K562 (cell line): ENCODE results near the gene FOXO4. TPM values are rescaled to one million over a fixed set of nuclear protein-coding genes. Genes with fewer than 3 reads are reported as not detected.

Experiments used
- ATF7 ChIP-seq: fragments of 450-650 bp; IDR thresholded peaks from 2 replicates; pipeline ENCODE4 v1.7.1; 2014; ENCODE audit warnings: mild to moderate bottlenecking, moderate library complexity
- DPF2 ChIP-seq: fragments of 450-650 bp; IDR thresholded peaks from 2 replicates; pipeline ENCODE4 v1.6.1; 2016
- HNRNPL ChIP-seq: fragments of 200-400 bp; formaldehyde crosslinking; IDR thresholded peaks from 2 replicates; pipeline ENCODE4 v1.6.1; 2017; ENCODE audit warnings: low read depth, mild to moderate bottlenecking, low read length
- MBD1 ChIP-seq: fragments of 250-450 bp; sonication (Bioruptor Pico); IDR thresholded peaks from 2 replicates; pipeline ENCODE4 v1.8.0; 2022; ENCODE audit warnings: inconsistent platforms
- MXD1 ChIP-seq: fragments of 250-450 bp; sonication (Bioruptor Pico); IDR thresholded peaks from 2 replicates; pipeline ENCODE4 v1.8.0; 2021; ENCODE audit warnings: borderline replicate concordance, mild to moderate bottlenecking, moderate library complexity; ENCODE audit not compliant: poor library complexity, severe bottlenecking
- NR2C2 ChIP-seq, 2 experiments: fragments of 200-800 bp in 1 of 2; sonication (Bioruptor generic) in 1 of 2; sonication (generic) in 1 of 2; formaldehyde crosslinking in 1 of 2; IDR thresholded peaks; 2 replicates each; pipeline versions ENCODE4 v1.6.1 to v1.8.0; 2016 to 2022; ENCODE audit warnings: mild to moderate bottlenecking in 1 of 2, missing compliant biosample characterization in 1 of 2, missing genetic modification characterization in 1 of 2, missing genetic modification reagents in 1 of 2
- POLR2A ChIP-seq: fragments of 450-650 bp; conservative IDR thresholded peaks from 2 replicates; pipeline ENCODE4 v1.6.1; 2016
- POU5F1 ChIP-seq: fragments of 150-350 bp; IDR thresholded peaks from 2 replicates; pipeline ENCODE4 v1.6.1; 2014; ENCODE audit warnings: borderline replicate concordance, low read length, low read depth, mild to moderate bottlenecking; ENCODE audit not compliant: partially characterized antibody
- RHOXF2B ChIP-seq: fragments of 250-450 bp; sonication (Bioruptor Pico); conservative IDR thresholded peaks from 2 replicates; pipeline ENCODE4 v1.5.1; 2021
- TRIM24 ChIP-seq, 2 experiments: fragments of 450-650 bp; IDR thresholded peaks; 2 replicates each; pipeline ENCODE4 v1.6.1; 2016
- XRCC4 ChIP-seq: IDR thresholded peaks from one replicate; pipeline ENCODE4 v1.6.1; 2011; ENCODE audit not compliant: insufficient read depth, insufficient read length; ENCODE audit errors: extremely low read depth
- ZBTB26 ChIP-seq: fragments of 450-650 bp; formaldehyde crosslinking; IDR thresholded peaks from 2 replicates; pipeline ENCODE4 v1.4.0; 2022; ENCODE audit warnings: missing genetic modification characterization
- ZBTB40 ChIP-seq, 2 experiments: fragments of 450-650 bp in 1 of 2; sonication (generic) in 1 of 2; formaldehyde crosslinking in 1 of 2; IDR thresholded peaks; 2 replicates each; pipeline versions ENCODE4 v1.7.1 to v1.9.0; 2016 to 2022; ENCODE audit warnings: inconsistent platforms in 1 of 2, mild to moderate bottlenecking in 1 of 2, missing genetic modification reagents in 1 of 2
- ZNF695 ChIP-seq: fragments of 450-650 bp; formaldehyde crosslinking; IDR thresholded peaks from 2 replicates; pipeline ENCODE4 v1.4.0; 2020; ENCODE audit warnings: mild to moderate bottlenecking, moderate library complexity
- ZNF717 ChIP-seq: fragments of 250-450 bp; sonication (Bioruptor Pico); IDR thresholded peaks from 2 replicates; pipeline ENCODE4 v1.5.0; 2021
- polyA plus RNA-seq, 8 experiments: library from polyadenylated mRNA; depleted of rRNA in 4 of 8; stranded (reverse) in 5 of 8; unstranded in 3 of 8; fragments of >200 nt; fragmentation: Nextera tagmentation in 2 of 8; fragmentation: Illumina TruSeq in 1 of 8; extraction: Ambion mirVana in 2 of 8; extraction: Trizol in 1 of 8; gene quantifications; 2 replicates each; pipeline versions ENCODE4 v1.2.1 to v1.2.3, GENCODE V29; 2011 to 2014; ENCODE audit warnings: inconsistent platforms in 1 of 8, missing spikeins in 1 of 8
- total RNA-seq, 7 experiments: library from RNA; depleted of rRNA in 6 of 7; stranded (reverse); fragments of >200 nt in 6 of 7; fragmentation: Illumina TruSeq in 2 of 7; extraction: Trizol in 2 of 7; gene quantifications; 2 replicates each; pipeline versions ENCODE4 v1.2.1 to v1.2.3, GENCODE V29; 2011 to 2021; ENCODE audit warnings: low replicate concordance in 1 of 7

Gene FOXO4
- total and polyA plus RNA-seq, 9 of the 15 experiments (the other 6 are each of a cell fraction or from before 2014, with no cell fraction given) = 0.13 to 26.6 (median 8.5) TPM

GRCh38 chrX:71103110-71103983 lies 7.7 kb downstream of the FOXO4 start (continued):
- TF ChIP-seq ZBTB40 (IDR thresholded peaks at IDR 0.05) = no peak
- no peak for TF ChIP-seq ZBTB40 (CRISPR knock-in tag; IDR thresholded peaks at IDR 0.05)
- TF ChIP-seq ZNF695 (CRISPR knock-in tag) = no peak
- no peak for TF ChIP-seq HNRNPL
- no peak for TF ChIP-seq ZNF717 (CRISPR knock-in tag)
- no peak for TF ChIP-seq POU5F1
- TF ChIP-seq RHOXF2B (CRISPR knock-in tag) = no peak
- TF ChIP-seq POLR2A = peak; percentile 76
- TF ChIP-seq XRCC4 = no peak
- TF ChIP-seq NR2C2 (CRISPR knock-in tag; IDR thresholded peaks at IDR 0.05) = no peak
- peak; percentile 69 for TF ChIP-seq NR2C2 (tag; IDR thresholded peaks at IDR 0.05)
- peak in 1 of 2 experiments; percentile 71; a peak in 2 of 4 replicates for TF ChIP-seq TRIM24 (IDR thresholded peaks at IDR 0.05)
- no peak for TF ChIP-seq ZBTB26 (CRISPR knock-in tag)
- TF ChIP-seq DPF2 = peak; percentile 81
- TF ChIP-seq MXD1 = no peak
- TF ChIP-seq MBD1 (CRISPR knock-in tag) = no peak
- no peak for TF ChIP-seq ATF7
